ENCODE data around the gene OR2AE1. TPM values are rescaled to one million over a fixed set of nuclear protein-coding genes. Genes with fewer than 3 reads are reported as not detected.
"Not testable (repeated sequence)": the region's sequence is repeated elsewhere in the genome, so short reads cannot be mapped to it uniquely, and the experiment has no call there.

OR2AE1 gene
- total RNA-seq, 4 donors from 2014 or later = not detected

GRCh38 chr7:99898023-99898357 lies 21.2 kb upstream of the OR2AE1 start:
- no peaks in the 10 kb centered on the region for H3K9me3 ChIP-seq
- DNase-seq = no peak
- no peak overlapping the region for H3K27ac ChIP-seq

GRCh38 chr7:99897322-99898022 lies 20.6 kb upstream of the OR2AE1 start:
- Histone ChIP-seq H3K27me3 (no peaks in the 10 kb centered on the region), H3K27ac (no peak overlapping the region), H3K9me3 (no peaks in the 10 kb centered on the region), H3K36me3 (peaks cover 0 to 37% (median 0%) of the 10 kb centered on the region in 3 donors), H3K4me1 (no peaks in the 10 kb centered on the region), H3K4me3 (no peak overlapping the region)
- TF ChIP-seq POLR2A (IDR thresholded peaks at IDR 0.05) = no peak
- no peak for TF ChIP-seq CTCF (IDR thresholded peaks at IDR 0.05)
- DNase-seq = no peak

More at GRCh38 chr7:99898023-99898357, 21.2 kb upstream of the OR2AE1 start:
- Histone ChIP-seq H3K27me3 (no peaks in the 10 kb centered on the region), H3K4me3 (no peak overlapping the region), H3K4me1 (no peaks in the 10 kb centered on the region), H3K36me3 (peaks cover 0 to 41% (median 0%) of the 10 kb centered on the region in 3 donors)
- TF ChIP-seq POLR2A (IDR thresholded peaks at IDR 0.05) = no peak
- TF ChIP-seq CTCF (IDR thresholded peaks at IDR 0.05) = no peak

- Histone ChIP-seq H3K4me3 (no peak overlapping the region), H3K4me1 (no peaks in the 10 kb centered on the region), H3K36me3 (peaks cover 0 to 32% (median 0%) of the 10 kb centered on the region in 3 donors), H3K9me3 (no peaks in the 10 kb centered on the region), H3K27ac (no peak overlapping the region), H3K27me3 (no peaks in the 10 kb centered on the region)
- no peak for DNase-seq
- no peak for TF ChIP-seq POLR2A (IDR thresholded peaks at IDR 0.05)
- TF ChIP-seq CTCF (IDR thresholded peaks at IDR 0.05) = no peak
Measured at GRCh38 chr7:99894738-99895137, 17.9 kb upstream of the OR2AE1 start.

- TF ChIP-seq CTCF (IDR thresholded peaks at IDR 0.05) (no peak), POLR2A (IDR thresholded peaks at IDR 0.05) (no peak)
- no peaks in the 10 kb centered on the region for H3K27me3 ChIP-seq
- DNase-seq = no peak
Measured at GRCh38 chr7:99893280-99893679, 16.4 kb upstream of the OR2AE1 start.

GRCh38 chr7:99890348-99890747 lies 13.5 kb upstream of the OR2AE1 start:
- DNase-seq, H3K9me3 ChIP-seq, H3K4me1 ChIP-seq, H3K4me3 ChIP-seq, H3K27ac ChIP-seq, H3K27me3 ChIP-seq: not testable (repeated sequence)
- H3K36me3 ChIP-seq = peaks cover 0 to 27% (median 0%) of the 10 kb centered on the region in 3 donors

More at GRCh38 chr7:99893280-99893679, 16.4 kb upstream of the OR2AE1 start:
- H3K27ac ChIP-seq = no peak overlapping the region
- H3K4me3 ChIP-seq = no peak overlapping the region
- no peaks in the 10 kb centered on the region for H3K9me3 ChIP-seq
- H3K36me3 ChIP-seq = peaks cover 0 to 28% (median 0%) of the 10 kb centered on the region in 3 donors
- no peaks in the 10 kb centered on the region for H3K4me1 ChIP-seq

GRCh38 chr7:99888366-99888765 lies 11.5 kb upstream of the OR2AE1 start:
- H3K4me1 ChIP-seq, H3K27ac ChIP-seq, H3K4me3 ChIP-seq, H3K27me3 ChIP-seq, DNase-seq, H3K9me3 ChIP-seq: not testable (repeated sequence)
- H3K36me3 ChIP-seq = peaks cover 0 to 27% (median 0%) of the 10 kb centered on the region in 3 donors

GRCh38 chr7:99881370-99881769 lies 4.5 kb upstream of the OR2AE1 start:
- H3K36me3 ChIP-seq = no peaks in the 10 kb centered on the region
- no peaks in the 10 kb centered on the region for H3K27me3 ChIP-seq
- H3K9me3 ChIP-seq = no peaks in the 10 kb centered on the region
- no peak for TF ChIP-seq POLR2A (IDR thresholded peaks at IDR 0.05)
- no peak for TF ChIP-seq CTCF (IDR thresholded peaks at IDR 0.05)
- DNase-seq = no peak
- H3K27ac ChIP-seq = no peak overlapping the region
- no peak overlapping the region for H3K4me3 ChIP-seq
- no peaks in the 10 kb centered on the region for H3K4me1 ChIP-seq

All from Peyer's patch (tissue), 4 donors.